ENCODE data around the gene ERGIC1. TPM values are rescaled to one million over a fixed set of nuclear protein-coding genes. Genes with fewer than 3 reads are reported as not detected.

ERGIC1 gene
- total RNA-seq, 1 experiment from 2014 or later, result 89.8 TPM

- ATAC-seq (no peak), DNase-seq (ENCODE audit: low spot score) (no peak)
- Mint-ChIP-seq H3K36me3 (peaks cover 32% of the 10 kb centered on the region), H3K4me3 (no peak overlapping the region), H3K9me3 (no peaks in the 10 kb centered on the region), H3K27me3 (ENCODE audit: low read depth) (no peaks in the 10 kb centered on the region), H3K4me1 (peaks cover 17% of the 10 kb centered on the region), H3K27ac (no peak overlapping the region; the same call in 1 of the 2 replicates)
- CTCF ChIA-PET, result interaction anchor here (0.8 to 1.0 kb wide), 3 partner anchors 17 to 187 kb away, joined by 3 to 5 read pairs (median 4); no protein-coding TSS in a partner anchor
- TF ChIP-seq HMGA2 (CRISPR knock-in tag; IDR thresholded peaks at IDR 0.05) (no peak), PRDM15 (CRISPR knock-in tag; IDR thresholded peaks at IDR 0.05) (no peak), MXD4 (CRISPR knock-in tag; IDR thresholded peaks at IDR 0.05; ENCODE audit: borderline replicate concordance) (no peak), ZNF317 (CRISPR knock-in tag; IDR thresholded peaks at IDR 0.05; ENCODE audit: borderline replicate concordance, low read depth) (no peak), CREB1 (CRISPR knock-in tag; IDR thresholded peaks at IDR 0.05) (no peak), SOX15 (CRISPR knock-in tag; IDR thresholded peaks at IDR 0.05) (no peak), TCF7 (CRISPR knock-in tag; IDR thresholded peaks at IDR 0.05; ENCODE audit: low read depth) (no peak), RELA (CRISPR knock-in tag; IDR thresholded peaks at IDR 0.05; ENCODE audit: borderline replicate concordance) (no peak), IRF2 (CRISPR knock-in tag; IDR thresholded peaks at IDR 0.05; ENCODE audit: borderline replicate concordance, low read depth) (no peak), USF2 (CRISPR knock-in tag; IDR thresholded peaks at IDR 0.05) (no peak), NR3C1 (CRISPR knock-in tag; conservative IDR thresholded peaks at IDR 0.05; ENCODE audit: low read depth) (no peak)
- TF ChIP-seq, protein P1, sequence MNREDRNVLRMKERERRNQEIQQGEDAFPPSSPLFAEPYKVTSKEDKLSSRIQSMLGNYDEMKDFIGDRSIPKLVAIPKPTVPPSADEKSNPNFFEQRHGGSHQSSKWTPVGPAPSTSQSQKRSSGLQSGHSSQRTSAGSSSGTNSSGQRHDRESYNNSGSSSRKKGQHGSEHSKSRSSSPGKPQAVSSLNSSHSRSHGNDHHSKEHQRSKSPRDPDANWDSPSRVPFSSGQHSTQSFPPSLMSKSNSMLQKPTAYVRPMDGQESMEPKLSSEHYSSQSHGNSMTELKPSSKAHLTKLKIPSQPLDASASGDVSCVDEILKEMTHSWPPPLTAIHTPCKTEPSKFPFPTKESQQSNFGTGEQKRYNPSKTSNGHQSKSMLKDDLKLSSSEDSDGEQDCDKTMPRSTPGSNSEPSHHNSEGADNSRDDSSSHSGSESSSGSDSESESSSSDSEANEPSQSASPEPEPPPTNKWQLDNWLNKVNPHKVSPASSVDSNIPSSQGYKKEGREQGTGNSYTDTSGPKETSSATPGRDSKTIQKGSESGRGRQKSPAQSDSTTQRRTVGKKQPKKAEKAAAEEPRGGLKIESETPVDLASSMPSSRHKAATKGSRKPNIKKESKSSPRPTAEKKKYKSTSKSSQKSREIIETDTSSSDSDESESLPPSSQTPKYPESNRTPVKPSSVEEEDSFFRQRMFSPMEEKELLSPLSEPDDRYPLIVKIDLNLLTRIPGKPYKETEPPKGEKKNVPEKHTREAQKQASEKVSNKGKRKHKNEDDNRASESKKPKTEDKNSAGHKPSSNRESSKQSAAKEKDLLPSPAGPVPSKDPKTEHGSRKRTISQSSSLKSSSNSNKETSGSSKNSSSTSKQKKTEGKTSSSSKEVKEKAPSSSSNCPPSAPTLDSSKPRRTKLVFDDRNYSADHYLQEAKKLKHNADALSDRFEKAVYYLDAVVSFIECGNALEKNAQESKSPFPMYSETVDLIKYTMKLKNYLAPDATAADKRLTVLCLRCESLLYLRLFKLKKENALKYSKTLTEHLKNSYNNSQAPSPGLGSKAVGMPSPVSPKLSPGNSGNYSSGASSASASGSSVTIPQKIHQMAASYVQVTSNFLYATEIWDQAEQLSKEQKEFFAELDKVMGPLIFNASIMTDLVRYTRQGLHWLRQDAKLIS (CRISPR knock-in tag; IDR thresholded peaks at IDR 0.05; ENCODE audit: borderline replicate concordance), result no peak
- TF ChIP-seq, protein P2, sequence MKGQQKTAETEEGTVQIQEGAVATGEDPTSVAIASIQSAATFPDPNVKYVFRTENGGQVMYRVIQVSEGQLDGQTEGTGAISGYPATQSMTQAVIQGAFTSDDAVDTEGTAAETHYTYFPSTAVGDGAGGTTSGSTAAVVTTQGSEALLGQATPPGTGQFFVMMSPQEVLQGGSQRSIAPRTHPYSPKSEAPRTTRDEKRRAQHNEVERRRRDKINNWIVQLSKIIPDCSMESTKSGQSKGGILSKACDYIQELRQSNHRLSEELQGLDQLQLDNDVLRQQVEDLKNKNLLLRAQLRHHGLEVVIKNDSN (CRISPR knock-in tag; IDR thresholded peaks at IDR 0.05), result no peak
- TF ChIP-seq, protein P3, sequence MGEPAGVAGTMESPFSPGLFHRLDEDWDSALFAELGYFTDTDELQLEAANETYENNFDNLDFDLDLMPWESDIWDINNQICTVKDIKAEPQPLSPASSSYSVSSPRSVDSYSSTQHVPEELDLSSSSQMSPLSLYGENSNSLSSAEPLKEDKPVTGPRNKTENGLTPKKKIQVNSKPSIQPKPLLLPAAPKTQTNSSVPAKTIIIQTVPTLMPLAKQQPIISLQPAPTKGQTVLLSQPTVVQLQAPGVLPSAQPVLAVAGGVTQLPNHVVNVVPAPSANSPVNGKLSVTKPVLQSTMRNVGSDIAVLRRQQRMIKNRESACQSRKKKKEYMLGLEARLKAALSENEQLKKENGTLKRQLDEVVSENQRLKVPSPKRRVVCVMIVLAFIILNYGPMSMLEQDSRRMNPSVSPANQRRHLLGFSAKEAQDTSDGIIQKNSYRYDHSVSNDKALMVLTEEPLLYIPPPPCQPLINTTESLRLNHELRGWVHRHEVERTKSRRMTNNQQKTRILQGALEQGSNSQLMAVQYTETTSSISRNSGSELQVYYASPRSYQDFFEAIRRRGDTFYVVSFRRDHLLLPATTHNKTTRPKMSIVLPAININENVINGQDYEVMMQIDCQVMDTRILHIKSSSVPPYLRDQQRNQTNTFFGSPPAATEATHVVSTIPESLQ (CRISPR knock-in tag; IDR thresholded peaks at IDR 0.05), result no peak
- POLR2A ChIA-PET, result no interaction called here
Observed at GRCh38 chr5:172901788-172902496, 67.9 kb downstream of the ERGIC1 start.
